Activated B cell treated with CpG ODN at 0.5 μM for 24 hours (primary cell): ENCODE data around the gene RAPGEF1. TPM values are rescaled to one million over a fixed set of nuclear protein-coding genes. Genes with fewer than 3 reads are reported as not detected.

Experiments used
- ATAC-seq: fragments of 200-7000 bp; cut with Tn5 transposase; one replicate; pipeline ENCODE4 v1.10.0; 2021; ENCODE audit warnings: low read depth, mild to moderate bottlenecking, moderate library complexity
- CTCF ChIA-PET: fragments of 350-600 bp; sonication (Branson Sonifier 250); formaldehyde crosslinking; loops from one replicate; lab custom pipeline; 2021; ENCODE audit warnings: antibody characterized with exemption; lab: Charles Lee
- POLR2A ChIA-PET: fragments of 350-600 bp; sonication (Branson Sonifier 250); formaldehyde crosslinking; loops from one replicate; lab custom pipeline; 2021; ENCODE audit warnings: antibody characterized with exemption; lab: Charles Lee
- DNase-seq: peaks from one replicate; pipeline ENCODE4 v3.0.0; 2022
- H3K27ac Mint-ChIP-seq: one replicate; pipeline ENCODE4 v1.8.0; 2020; ENCODE audit warnings: mixed read lengths
- H3K27me3 Mint-ChIP-seq: one replicate; pipeline ENCODE4 v1.8.0; 2021; ENCODE audit warnings: mixed read lengths
- H3K36me3 Mint-ChIP-seq: one replicate; pipeline ENCODE4 v1.8.0; 2021; ENCODE audit warnings: low read depth, mixed read lengths
- H3K4me1 Mint-ChIP-seq: one replicate; pipeline ENCODE4 v1.8.0; 2021; ENCODE audit warnings: mixed read lengths
- H3K4me3 Mint-ChIP-seq: one replicate; pipeline ENCODE4 v1.8.0; 2020; ENCODE audit warnings: mild to moderate bottlenecking, mixed read lengths
- H3K9me3 Mint-ChIP-seq: one replicate; pipeline ENCODE4 v1.8.0; 2020; ENCODE audit warnings: mixed read lengths
- CTCF ChIP-seq: fragments of 200-600 bp; IDR thresholded peaks from one replicate; pipeline ENCODE4 v1.8.0; 2022; ENCODE audit warnings: antibody characterized with exemption, mild to moderate bottlenecking
- intact Hi-C: fragments of 100-400 bp; cut with micrococcal nuclease; formaldehyde crosslinking; loops from one replicate; pipeline ENCODE4 v1.15.1; 2024
- total RNA-seq: library from RNA; stranded (reverse); gene quantifications from 2 replicates; pipeline ENCODE4 v1.2.3, GENCODE V29; 2022

Gene RAPGEF1
- total RNA-seq, 1 donor from 2014 or later, result 318 TPM

GRCh38 chr9:131752231-131752884 lies 12.5 kb upstream of the RAPGEF1 start:
- ChIA-PET CTCF (no interaction called here), POLR2A (no interaction called here)
- Mint-ChIP-seq H3K4me1 (peaks cover 7% of the 10 kb centered on the region), H3K9me3 (no peaks in the 10 kb centered on the region), H3K4me3 (no peak overlapping the region), H3K27ac (no peak overlapping the region), H3K27me3 (peaks cover 5% of the 10 kb centered on the region), H3K36me3 (no peaks in the 10 kb centered on the region)
- intact Hi-C loops, result no loop called here
- ATAC-seq, result no peak
- no peak for DNase-seq
- TF ChIP-seq CTCF, result no peak

DNA sequence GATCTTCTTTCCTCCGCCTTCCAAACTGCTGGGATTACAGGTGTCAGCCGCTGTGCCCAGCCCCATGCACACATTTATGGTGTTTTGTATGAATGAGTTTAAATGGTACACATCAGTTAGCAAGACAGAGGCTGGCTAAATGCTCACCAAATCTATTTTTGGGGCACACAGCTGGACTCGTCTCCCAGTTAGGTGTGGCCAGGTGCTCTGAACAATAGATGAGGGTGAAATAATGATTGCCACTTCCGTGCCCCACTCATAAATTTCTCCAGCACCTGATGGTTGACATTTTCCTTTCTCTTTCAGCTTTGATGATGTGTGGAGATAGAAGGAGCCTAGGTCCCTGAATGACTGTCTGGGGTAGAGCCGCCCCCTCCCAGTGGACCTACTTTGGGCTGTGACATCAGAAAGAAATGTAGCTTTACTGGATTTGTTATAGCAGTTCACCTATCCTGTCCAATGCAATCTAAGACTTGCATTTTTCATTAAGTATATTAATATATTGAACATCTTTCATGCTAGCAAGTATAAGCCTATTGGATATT lies 8.6 kb upstream of the RAPGEF1 start:
- no peak for TF ChIP-seq CTCF
- peaks cover 20% of the 10 kb centered on the region for H3K4me1 Mint-ChIP-seq
- no peaks in the 10 kb centered on the region for H3K36me3 Mint-ChIP-seq
- H3K9me3 Mint-ChIP-seq, result no peaks in the 10 kb centered on the region
- ATAC-seq (no peak), DNase-seq (no peak)
- ChIA-PET CTCF (interaction anchor here (0.7 to 2.0 kb wide), 2 partner anchors 157 to 399 kb away, joined by 3 to 5 read pairs; no protein-coding TSS in a partner anchor), POLR2A (interaction anchor here (0.5 kb wide), 1 partner anchor 12 kb away, joined by 6 read pairs; no protein-coding TSS in a partner anchor)
- no peak overlapping the region for H3K27ac Mint-ChIP-seq
- H3K27me3 Mint-ChIP-seq, result no peaks in the 10 kb centered on the region
- H3K4me3 Mint-ChIP-seq, result no peak overlapping the region
- intact Hi-C loops, result loop anchor here (5.0 kb wide), 1 partner anchor 216 kb away; the partner anchor contains the start of gene UCK1

- H3K9me3 Mint-ChIP-seq, result no peaks in the 10 kb centered on the region
- intact Hi-C loops, result loop anchor here (1.0 to 5.0 kb wide), 5 partner anchors 156 to 397 kb away; partner anchors contain the start of genes POMT1 and UCK1
- POLR2A ChIA-PET, result interaction anchor here (0.8 kb wide), 1 partner anchor 156 kb away, joined by 4 read pairs; no protein-coding TSS in a partner anchor
- no peak for DNase-seq
- H3K4me3 Mint-ChIP-seq, result no peak overlapping the region
- H3K27ac Mint-ChIP-seq, result no peak overlapping the region
- CTCF ChIA-PET, result interaction anchor here (0.6 to 5.7 kb wide), 6 partner anchors 11 to 664 kb away, joined by 3 to 42 read pairs (median 4); no protein-coding TSS in a partner anchor
- peak; percentile 55 for ATAC-seq
- no peaks in the 10 kb centered on the region for H3K36me3 Mint-ChIP-seq
- no peaks in the 10 kb centered on the region for H3K27me3 Mint-ChIP-seq
- TF ChIP-seq CTCF, result no peak
- H3K4me1 Mint-ChIP-seq, result peaks cover 27% of the 10 kb centered on the region
Observed at GRCh38 chr9:131747352-131747751, 7.5 kb upstream of the RAPGEF1 start.

GRCh38 chr9:131745610-131746009 lies 5.7 kb upstream of the RAPGEF1 start:
- H3K4me1 Mint-ChIP-seq, result peaks cover 27% of the 10 kb centered on the region
- no peaks in the 10 kb centered on the region for H3K36me3 Mint-ChIP-seq
- intact Hi-C loops, result loop anchor here (2.0 to 5.0 kb wide), 2 partner anchors 213 to 243 kb away; partner anchors contain the start of genes POMT1 and UCK1
- ATAC-seq (no peak), DNase-seq (no peak)
- CTCF ChIA-PET, result interaction anchor here (0.9 to 5.7 kb wide), 6 partner anchors 36 to 395 kb away, joined by 4 to 42 read pairs (median 6); no protein-coding TSS in a partner anchor
- H3K9me3 Mint-ChIP-seq, result no peaks in the 10 kb centered on the region
- POLR2A ChIA-PET, result interaction anchor here (1.4 to 20.5 kb wide), 4 partner anchors 18 to 395 kb away, joined by 3 to 567 read pairs (median 9); no protein-coding TSS in a partner anchor
- H3K4me3 Mint-ChIP-seq, result no peak overlapping the region
- no peaks in the 10 kb centered on the region for H3K27me3 Mint-ChIP-seq
- TF ChIP-seq CTCF, result no peak
- H3K27ac Mint-ChIP-seq, result no peak overlapping the region
